Activated T-helper 2 cell treated with anti-CD3 and anti-CD28 coated beads, Interferon-gamma antibody, Interleukin-2, Interleukin-4, amounts not matched to agents 10 μg/mL and 5 μg/mL and 100 μg/mL, durations not matched to agents 14 hours and 24 hours and 36 hours (primary cell): ENCODE results near the gene ARHGAP22. TPM values are rescaled to one million over a fixed set of nuclear protein-coding genes. Genes with fewer than 3 reads are reported as not detected.

ENCODE experiments used
- DNase-seq: peaks from one replicate; pipeline ENCODE4 v3.0.0; 2021; ENCODE audit warnings: low spot score
- H3K27ac Mint-ChIP-seq: one replicate; pipeline ENCODE4 v1.8.0; 2021; ENCODE audit warnings: mixed read lengths
- H3K27me3 Mint-ChIP-seq: one replicate; pipeline ENCODE4 v1.8.0; 2021; ENCODE audit warnings: low read depth, mixed read lengths
- H3K36me3 Mint-ChIP-seq: one replicate; pipeline ENCODE4 v1.8.0; 2021; ENCODE audit warnings: low read depth, mixed read lengths
- H3K4me1 Mint-ChIP-seq: one replicate; pipeline ENCODE4 v1.8.0; 2021; ENCODE audit warnings: low read depth, mixed read lengths
- H3K4me3 Mint-ChIP-seq: one replicate; pipeline ENCODE4 v1.8.0; 2021; ENCODE audit warnings: low read depth, mild to moderate bottlenecking, moderate library complexity, mixed read lengths
- H3K9me3 Mint-ChIP-seq: one replicate; pipeline ENCODE4 v1.8.0; 2021; ENCODE audit warnings: mixed read lengths
- intact Hi-C: fragments of 100-400 bp; cut with micrococcal nuclease; formaldehyde crosslinking; loops from one replicate; pipeline ENCODE4 v1.15.1; 2023
- total RNA-seq: library from RNA; stranded (reverse); gene quantifications from 2 replicates; pipeline ENCODE4 v1.2.3, GENCODE V29; 2022

Gene ARHGAP22
- total RNA-seq, 1 donor from 2014 or later = 0.43 TPM

DNA sequence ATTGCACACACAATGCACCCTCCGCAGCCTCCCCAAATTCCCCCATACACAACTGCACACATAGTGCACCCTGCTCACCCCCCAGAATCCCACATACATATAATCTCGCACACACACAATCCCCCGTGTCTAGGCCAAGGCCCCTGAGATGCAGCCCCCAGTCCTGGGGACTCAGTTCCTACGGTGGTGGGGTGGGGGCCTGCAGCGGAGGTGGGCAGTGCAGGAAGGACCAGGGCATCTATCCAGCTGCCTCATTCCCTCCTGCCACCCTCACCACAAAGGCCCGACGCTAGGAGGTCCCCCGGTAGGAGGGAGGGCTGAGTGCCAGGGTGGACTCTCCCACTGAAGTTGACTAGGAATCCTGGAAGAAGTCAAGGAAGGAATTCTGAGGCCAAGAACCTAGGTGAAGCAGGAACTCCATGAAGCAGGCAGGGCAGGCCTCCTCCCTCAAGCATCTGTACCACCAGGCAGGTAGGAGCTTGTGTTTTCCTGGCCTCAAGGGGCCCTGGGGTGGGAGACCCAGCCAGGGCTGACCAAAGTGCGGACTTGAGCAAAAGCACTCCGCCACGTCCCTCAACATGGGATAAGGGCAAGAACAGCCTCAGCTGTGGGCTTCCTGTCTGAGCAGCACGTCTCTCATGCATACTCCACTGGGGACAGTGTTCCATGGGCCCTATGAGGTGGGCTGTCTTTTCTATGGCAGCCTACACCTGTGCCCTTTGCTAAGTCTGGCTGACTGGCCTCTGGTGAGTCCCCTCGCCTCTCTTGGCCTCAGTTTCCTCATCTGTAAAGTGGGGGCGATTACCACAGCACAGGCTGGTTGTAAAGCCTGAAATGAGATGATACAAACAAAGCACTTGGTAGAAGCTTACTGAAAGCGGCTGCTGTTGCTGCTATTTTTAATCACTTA is 152.6 kb downstream of the ARHGAP22 start:
- no peak overlapping the region for H3K27ac Mint-ChIP-seq
- no peaks in the 10 kb centered on the region for H3K27me3 Mint-ChIP-seq
- intact Hi-C loops = no loop called here
- no peaks in the 10 kb centered on the region for H3K9me3 Mint-ChIP-seq
- H3K36me3 Mint-ChIP-seq = no peaks in the 10 kb centered on the region
- DNase-seq = peak; percentile 5
- no peaks in the 10 kb centered on the region for H3K4me1 Mint-ChIP-seq
- no peak overlapping the region for H3K4me3 Mint-ChIP-seq

GRCh38 chr10:48450741-48451466 is 154.0 kb downstream of the ARHGAP22 start:
- no peaks in the 10 kb centered on the region for H3K4me1 Mint-ChIP-seq
- H3K9me3 Mint-ChIP-seq = no peaks in the 10 kb centered on the region
- intact Hi-C loops = no loop called here
- H3K27ac Mint-ChIP-seq = no peak overlapping the region
- DNase-seq = no peak
- no peaks in the 10 kb centered on the region for H3K27me3 Mint-ChIP-seq
- H3K4me3 Mint-ChIP-seq = no peak overlapping the region
- H3K36me3 Mint-ChIP-seq = no peaks in the 10 kb centered on the region

DNA sequence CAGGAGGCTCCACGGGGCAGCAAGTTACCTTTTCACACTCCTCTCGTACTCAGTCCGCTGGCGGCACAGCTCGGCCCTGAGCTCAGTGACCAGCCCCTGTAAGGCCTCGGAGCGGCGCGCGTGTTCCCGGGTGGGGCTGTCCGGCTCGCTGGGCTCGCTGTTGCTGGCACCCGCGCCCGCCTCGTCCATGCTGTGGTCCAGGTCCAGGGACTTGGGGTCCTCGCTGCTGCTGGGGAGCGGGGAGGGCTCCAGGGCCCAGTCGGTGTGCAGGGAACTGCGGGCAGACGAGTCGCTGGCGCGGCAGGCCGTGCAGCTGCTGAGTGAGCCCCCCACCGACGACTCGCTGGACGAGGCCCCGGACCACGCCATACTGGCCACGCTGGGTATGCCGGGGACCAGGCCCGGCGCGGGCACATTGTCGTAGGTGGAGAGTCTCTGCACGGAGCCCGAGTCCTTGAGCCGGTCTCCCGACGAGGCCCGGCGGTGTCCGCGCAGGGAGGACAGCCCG is 154.6 kb downstream of the ARHGAP22 start:
- H3K36me3 Mint-ChIP-seq = no peaks in the 10 kb centered on the region
- H3K4me3 Mint-ChIP-seq = no peak overlapping the region
- H3K27ac Mint-ChIP-seq = no peak overlapping the region
- intact Hi-C loops = no loop called here
- no peaks in the 10 kb centered on the region for H3K4me1 Mint-ChIP-seq
- no peaks in the 10 kb centered on the region for H3K9me3 Mint-ChIP-seq
- DNase-seq = no peak
- no peaks in the 10 kb centered on the region for H3K27me3 Mint-ChIP-seq

DNA sequence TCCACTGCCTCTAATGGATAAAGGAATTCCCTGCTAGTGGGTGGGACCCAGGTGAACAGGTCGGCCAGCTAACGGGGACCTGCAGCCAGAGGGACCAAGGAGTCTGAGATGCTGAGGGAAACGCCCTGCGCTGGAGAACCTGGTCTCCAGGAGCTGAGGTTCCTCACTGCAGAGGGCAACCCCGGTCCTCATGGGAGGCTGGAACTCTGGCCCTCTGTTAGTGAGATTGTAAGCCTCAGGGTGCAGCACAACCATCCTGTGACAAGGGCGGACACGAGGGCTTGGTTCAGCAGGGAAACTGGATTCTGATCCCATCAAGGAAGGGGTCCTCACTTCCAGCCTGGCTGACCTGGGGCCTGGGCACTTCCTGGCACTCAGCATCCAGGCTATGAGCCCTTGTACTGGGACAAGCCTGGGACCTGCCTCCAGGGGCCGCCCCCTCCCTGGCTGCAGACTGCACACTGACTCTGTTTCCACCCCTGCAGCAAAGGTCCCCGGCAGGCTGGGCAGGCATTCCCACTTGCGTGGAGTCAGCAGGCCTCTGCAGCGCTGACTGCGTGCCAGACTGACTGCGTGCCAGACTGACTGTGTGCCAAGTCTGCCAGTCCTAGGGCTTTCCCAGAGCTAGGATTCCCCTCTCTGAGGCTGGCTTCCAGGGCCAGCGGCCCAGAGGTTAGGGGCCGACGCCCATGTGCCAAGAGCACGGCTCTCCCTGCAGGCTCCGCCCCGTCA is 155.2 kb downstream of the ARHGAP22 start:
- Mint-ChIP-seq H3K36me3 (no peaks in the 10 kb centered on the region), H3K27me3 (no peaks in the 10 kb centered on the region), H3K4me1 (no peaks in the 10 kb centered on the region), H3K4me3 (no peak overlapping the region), H3K9me3 (no peaks in the 10 kb centered on the region), H3K27ac (no peak overlapping the region)
- no peak for DNase-seq
- intact Hi-C loops = no loop called here

DNA sequence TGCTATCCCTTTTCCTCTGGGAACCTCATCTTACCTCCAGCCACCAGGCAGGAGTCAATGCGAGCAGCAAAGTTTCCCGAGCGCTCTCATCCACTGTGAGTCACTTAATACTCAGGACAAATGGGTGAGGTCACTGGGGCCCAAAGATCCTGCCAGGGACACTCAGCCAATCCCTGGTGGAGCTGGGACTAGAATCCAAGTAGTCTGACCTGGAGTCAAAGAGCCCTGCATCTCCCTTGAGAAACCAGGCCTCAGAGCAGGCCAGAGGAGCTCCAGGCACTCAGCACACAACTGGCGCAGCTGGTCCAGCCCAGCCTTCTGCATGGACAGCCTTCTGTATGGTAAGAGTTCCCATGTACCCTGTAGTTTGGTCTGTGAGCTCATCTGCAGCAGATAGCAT is 156.1 kb downstream of the ARHGAP22 start:
- Mint-ChIP-seq H3K4me3 (no peak overlapping the region), H3K4me1 (no peaks in the 10 kb centered on the region), H3K9me3 (no peaks in the 10 kb centered on the region), H3K27me3 (no peaks in the 10 kb centered on the region), H3K36me3 (no peaks in the 10 kb centered on the region), H3K27ac (no peak overlapping the region)
- DNase-seq = no peak
- intact Hi-C loops = no loop called here

DNA sequence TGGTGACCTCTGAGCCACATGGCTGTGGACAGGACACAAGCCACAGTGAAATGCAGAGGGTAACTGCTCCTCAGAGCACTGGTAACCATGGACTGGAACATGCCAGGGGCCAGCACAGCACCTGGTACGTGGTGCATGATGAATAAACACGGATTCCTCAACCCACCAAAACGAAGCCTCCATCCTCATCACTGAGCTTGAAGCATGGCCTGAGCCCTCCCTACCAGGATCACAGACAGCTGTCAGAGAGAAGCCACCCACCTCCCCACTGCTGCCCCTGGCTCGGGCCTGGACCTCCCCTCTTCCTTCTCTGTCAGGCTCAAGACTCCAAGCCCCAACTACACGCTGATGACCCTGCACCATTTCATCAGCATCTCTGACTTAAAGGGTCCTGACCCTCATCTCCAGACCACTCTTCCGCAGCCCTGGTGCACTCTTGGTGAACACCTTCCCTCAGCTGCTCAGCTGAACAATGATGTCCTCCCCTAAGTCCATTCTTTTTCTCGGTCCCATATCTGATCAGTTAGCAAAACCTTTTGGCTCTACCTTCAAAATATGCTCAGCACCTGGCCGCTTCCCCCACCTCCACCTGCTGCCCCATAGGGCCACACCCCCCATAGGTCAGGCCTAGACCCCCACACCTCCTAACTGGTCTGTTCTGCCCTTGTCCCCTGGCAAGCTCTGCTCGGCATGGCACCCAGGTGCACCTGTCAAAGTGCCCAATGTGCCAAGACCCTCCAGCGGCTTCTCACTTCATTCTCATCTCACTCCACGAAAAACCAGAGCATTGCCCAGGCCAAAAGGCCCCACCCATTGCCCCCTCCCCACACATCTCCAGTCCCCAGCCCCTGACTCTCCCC is 157.3 kb downstream of the ARHGAP22 start:
- intact Hi-C loops = no loop called here
- Mint-ChIP-seq H3K36me3 (no peaks in the 10 kb centered on the region), H3K4me1 (no peaks in the 10 kb centered on the region), H3K4me3 (no peak overlapping the region), H3K27ac (no peak overlapping the region), H3K9me3 (no peaks in the 10 kb centered on the region), H3K27me3 (no peaks in the 10 kb centered on the region)
- no peak for DNase-seq

DNA sequence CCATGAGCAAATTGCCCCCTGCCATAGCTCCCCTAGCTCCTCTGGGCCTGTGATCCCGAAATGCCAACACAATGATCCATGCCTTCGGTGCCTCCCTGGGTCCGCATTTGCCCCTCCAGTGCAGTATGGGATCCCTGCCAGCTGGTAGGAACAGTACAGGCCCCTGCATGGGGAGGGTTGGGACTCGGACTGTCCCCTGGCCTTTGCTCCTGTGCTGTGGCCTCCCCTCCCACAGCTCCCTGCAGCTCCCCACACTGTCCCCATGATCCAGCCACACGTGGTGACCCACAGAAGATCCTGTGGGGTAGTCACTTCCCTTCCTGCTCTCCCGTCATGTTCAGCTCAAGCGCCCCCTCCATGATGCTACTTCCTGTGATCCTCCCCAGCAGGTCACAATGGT is 158.1 kb downstream of the ARHGAP22 start:
- intact Hi-C loops = no loop called here
- no peaks in the 10 kb centered on the region for H3K27me3 Mint-ChIP-seq

GRCh38 chr10:48445932-48446331 is 158.9 kb downstream of the ARHGAP22 start:
- no peak for DNase-seq
- Mint-ChIP-seq H3K9me3 (no peaks in the 10 kb centered on the region), H3K27ac (no peak overlapping the region), H3K4me1 (no peaks in the 10 kb centered on the region), H3K4me3 (no peak overlapping the region), H3K27me3 (no peaks in the 10 kb centered on the region), H3K36me3 (no peaks in the 10 kb centered on the region)
- intact Hi-C loops = no loop called here

More for the DNA sequence above, 158.1 kb downstream of the ARHGAP22 start:
- Mint-ChIP-seq H3K36me3 (no peaks in the 10 kb centered on the region), H3K27ac (no peak overlapping the region), H3K4me3 (no peak overlapping the region), H3K9me3 (no peaks in the 10 kb centered on the region), H3K4me1 (no peaks in the 10 kb centered on the region)
- DNase-seq = no peak

DNA sequence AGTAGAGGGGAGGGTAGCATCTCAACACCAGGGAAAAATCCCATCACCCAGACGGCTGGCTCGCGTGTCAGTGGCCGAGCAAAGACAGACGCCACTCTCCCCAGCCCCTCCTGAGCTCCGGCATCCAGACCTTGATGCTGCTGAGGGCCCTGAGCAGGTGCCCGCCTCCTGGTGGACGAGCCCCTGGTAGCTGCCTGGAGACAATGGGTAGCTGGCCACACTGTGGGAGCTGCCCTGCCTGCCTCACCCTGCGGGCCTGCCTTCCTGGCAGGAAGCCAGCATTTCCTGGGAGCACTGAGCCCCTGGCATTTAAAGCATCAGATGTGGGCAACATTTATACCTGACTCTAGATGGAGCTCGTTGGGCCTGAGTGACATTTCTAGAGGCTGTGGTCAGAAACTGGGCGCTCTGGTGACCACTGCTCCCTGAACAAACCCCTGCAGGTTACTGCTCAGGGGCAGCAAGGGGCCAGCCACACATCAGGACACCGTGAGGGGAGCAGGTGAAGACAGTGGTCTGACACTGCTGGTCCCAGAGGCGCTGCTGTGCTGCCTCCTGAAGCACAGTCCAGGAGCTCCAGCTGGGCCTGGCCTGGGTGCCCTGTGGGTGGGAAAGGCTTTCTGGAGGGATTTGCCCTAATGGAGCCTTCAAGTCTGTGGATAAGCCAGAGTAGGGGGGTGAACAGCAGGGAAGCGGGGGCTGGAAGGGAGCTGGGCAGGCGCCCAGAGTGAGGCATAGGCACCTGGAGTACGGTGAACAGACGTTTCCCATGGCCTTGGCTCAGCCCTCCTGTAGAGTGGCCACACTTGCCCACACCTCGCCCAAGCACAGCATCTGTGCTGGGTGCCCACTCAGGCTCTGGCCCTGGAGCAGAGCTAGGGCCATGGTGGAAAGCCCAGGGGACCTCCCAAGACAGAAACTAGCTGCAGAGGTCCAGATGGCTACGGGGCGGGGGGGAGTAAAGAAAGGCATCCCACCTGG is 159.7 kb downstream of the ARHGAP22 start:
- H3K4me3 Mint-ChIP-seq = no peak overlapping the region
- no peaks in the 10 kb centered on the region for H3K36me3 Mint-ChIP-seq
- no peaks in the 10 kb centered on the region for H3K9me3 Mint-ChIP-seq
- DNase-seq = no peak
- no peak overlapping the region for H3K27ac Mint-ChIP-seq
- intact Hi-C loops = no loop called here
- H3K4me1 Mint-ChIP-seq = no peaks in the 10 kb centered on the region
- no peaks in the 10 kb centered on the region for H3K27me3 Mint-ChIP-seq

GRCh38 chr10:48444266-48444665 is 160.6 kb downstream of the ARHGAP22 start:
- no peaks in the 10 kb centered on the region for H3K9me3 Mint-ChIP-seq
- no peaks in the 10 kb centered on the region for H3K36me3 Mint-ChIP-seq
- H3K27me3 Mint-ChIP-seq = no peaks in the 10 kb centered on the region
- H3K27ac Mint-ChIP-seq = no peak overlapping the region
- no peak for DNase-seq
- no peaks in the 10 kb centered on the region for H3K4me1 Mint-ChIP-seq
- intact Hi-C loops = no loop called here
- H3K4me3 Mint-ChIP-seq = no peak overlapping the region

DNA sequence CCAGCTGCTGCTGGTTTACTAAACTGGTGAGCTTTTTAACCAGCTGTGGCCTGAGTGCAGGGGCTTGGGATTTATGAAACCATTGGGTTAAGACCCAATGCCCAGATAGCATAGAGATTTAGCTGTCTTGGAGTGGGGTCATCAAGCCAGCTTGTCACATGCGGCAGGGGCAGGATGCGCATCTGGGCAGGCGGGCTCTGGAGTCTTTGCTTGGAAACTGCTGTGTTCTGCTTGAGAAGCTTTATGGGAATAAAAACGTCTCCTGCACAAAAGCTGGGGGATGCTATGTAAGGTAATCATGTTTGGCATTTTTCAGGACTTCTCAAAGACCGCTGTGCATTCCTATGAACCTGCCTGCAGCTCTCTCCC is 162.1 kb downstream of the ARHGAP22 start:
- intact Hi-C loops = loop anchor here (2.0 kb wide), 1 partner anchor 18 kb away; no protein-coding TSS in a partner anchor
- Mint-ChIP-seq H3K36me3 (no peaks in the 10 kb centered on the region), H3K27ac (no peak overlapping the region), H3K4me3 (no peak overlapping the region), H3K27me3 (no peaks in the 10 kb centered on the region), H3K4me1 (no peaks in the 10 kb centered on the region), H3K9me3 (no peaks in the 10 kb centered on the region)
- DNase-seq = no peak
